ENCODE results near the gene CABLES2. TPM values are rescaled to one million over a fixed set of nuclear protein-coding genes. Genes with fewer than 3 reads are reported as not detected.
A peak's percentile ranks its signal among the peaks of the same experiment; 100 is the strongest.

The CABLES2 gene
- total RNA-seq, 4 donors from 2014 or later: 0.29 to 10.6 (median 2.6) TPM

DNA sequence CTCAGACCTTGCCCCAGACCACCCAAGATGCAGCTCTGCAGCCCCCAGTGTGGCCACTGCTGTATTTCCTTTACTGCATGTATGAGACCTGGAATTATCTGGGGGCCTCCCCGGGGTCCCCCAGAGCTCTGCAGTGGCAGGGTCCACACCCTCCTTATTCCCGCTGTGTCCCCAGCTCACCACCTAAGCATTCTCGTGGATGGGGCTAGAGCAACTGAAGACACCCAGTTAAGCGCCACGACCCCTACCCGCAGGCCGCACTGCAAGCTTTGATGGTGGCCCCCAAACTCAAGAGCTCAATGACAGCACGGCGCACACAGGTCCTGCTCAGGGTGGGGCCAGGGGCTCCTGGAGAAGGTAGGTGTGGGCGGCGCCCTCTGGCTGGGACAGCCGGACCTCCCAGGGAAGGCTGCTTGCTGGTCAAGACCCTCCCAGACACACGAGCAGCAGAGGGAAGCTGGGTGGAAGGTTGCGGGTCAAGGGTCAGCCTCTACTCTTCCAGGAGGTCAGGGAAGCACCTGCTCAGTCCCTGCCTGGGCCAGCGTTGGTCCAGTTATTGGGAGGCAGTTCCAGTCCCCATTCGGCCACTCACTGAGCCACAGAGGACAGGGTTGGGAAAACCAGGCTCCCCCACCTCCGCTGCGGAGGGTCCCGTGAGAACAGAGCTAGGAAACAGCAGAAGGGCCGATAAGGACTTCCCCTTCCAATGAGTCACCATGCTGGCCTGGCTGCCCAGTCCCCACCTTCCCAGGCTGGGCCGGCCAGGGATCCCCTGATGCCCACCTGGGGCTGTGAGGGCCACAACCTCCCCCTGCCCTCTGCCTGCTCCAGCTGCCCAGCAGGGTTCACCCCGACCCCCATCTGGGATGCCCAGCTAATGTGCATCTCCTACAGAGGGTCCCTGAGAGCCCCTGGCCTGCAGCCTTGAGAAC is 42.9 kb downstream of the CABLES2 start:
- DNase-seq: peak; percentile 36 to 44

DNA sequence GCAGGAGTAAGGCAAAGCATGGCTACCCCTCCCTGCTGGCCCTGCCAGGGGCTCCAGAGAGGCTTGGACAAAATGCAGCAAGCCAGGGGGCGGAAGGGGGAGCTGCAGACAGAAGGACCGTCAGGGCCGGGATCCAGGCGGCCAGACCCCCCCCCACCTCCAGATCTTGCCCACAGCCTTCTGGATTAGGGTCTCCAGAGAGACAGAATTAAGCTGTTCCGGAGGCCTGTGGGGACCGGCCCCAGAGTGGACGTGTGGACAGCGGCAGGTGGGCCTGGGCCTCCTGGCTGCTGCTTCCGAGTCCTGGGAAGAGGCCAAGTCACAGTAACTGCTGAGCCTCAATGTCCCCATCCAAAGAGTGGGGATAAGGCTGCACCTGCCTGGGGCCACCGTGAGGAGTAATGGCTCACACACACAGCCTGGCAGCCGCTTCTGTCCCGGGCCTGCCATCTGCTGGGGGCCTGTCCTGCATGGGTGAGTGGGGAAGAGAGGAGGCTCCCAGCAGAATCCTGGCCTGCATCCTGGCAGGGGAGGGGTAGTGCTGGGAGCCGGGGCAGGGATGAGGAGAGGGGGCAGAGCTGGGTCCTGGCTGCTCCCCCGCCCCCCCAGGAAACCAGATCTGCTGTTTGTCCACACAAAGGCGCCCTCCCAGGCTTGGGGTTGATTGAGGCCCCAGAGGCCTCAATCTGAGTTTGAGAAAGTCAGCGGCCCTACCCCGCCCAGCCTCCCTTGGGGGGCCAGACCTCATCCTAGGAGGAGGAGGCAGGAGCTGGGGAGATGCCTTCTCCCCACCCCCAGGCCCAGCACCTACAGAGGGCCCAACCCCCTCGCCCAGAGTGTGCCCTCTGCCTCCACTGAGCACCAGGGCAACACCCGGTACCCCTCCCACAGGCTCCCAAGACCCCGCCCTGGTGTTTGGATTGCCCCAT is 43.8 kb downstream of the CABLES2 start:
- Histone ChIP-seq H3K4me3 (no peak overlapping the region), H3K4me1 (peaks cover 5 to 31% of the 10 kb centered on the region in 2 donors), H3K27ac (peak overlapping the region; percentile 83 to 84), H3K36me3 (no peaks in the 10 kb centered on the region), H3K27me3 (no peaks in the 10 kb centered on the region), H3K9me3 (no peaks in the 10 kb centered on the region)
- no peak for TF ChIP-seq POLR2A (IDR thresholded peaks at IDR 0.05)
- TF ChIP-seq, protein P1, sequence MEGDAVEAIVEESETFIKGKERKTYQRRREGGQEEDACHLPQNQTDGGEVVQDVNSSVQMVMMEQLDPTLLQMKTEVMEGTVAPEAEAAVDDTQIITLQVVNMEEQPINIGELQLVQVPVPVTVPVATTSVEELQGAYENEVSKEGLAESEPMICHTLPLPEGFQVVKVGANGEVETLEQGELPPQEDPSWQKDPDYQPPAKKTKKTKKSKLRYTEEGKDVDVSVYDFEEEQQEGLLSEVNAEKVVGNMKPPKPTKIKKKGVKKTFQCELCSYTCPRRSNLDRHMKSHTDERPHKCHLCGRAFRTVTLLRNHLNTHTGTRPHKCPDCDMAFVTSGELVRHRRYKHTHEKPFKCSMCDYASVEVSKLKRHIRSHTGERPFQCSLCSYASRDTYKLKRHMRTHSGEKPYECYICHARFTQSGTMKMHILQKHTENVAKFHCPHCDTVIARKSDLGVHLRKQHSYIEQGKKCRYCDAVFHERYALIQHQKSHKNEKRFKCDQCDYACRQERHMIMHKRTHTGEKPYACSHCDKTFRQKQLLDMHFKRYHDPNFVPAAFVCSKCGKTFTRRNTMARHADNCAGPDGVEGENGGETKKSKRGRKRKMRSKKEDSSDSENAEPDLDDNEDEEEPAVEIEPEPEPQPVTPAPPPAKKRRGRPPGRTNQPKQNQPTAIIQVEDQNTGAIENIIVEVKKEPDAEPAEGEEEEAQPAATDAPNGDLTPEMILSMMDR (IDR thresholded peaks at IDR 0.05): no peak
- peak; percentile 15 to 28 for DNase-seq
- intact Hi-C loops (cut with DNase I; ENCODE audit: low total_unique reads): no loop called here

More for the DNA sequence above, 42.9 kb downstream of the CABLES2 start:
- Histone ChIP-seq H3K27ac (peak overlapping the region; percentile 83 to 84), H3K27me3 (no peaks in the 10 kb centered on the region), H3K9me3 (no peaks in the 10 kb centered on the region), H3K4me1 (peaks cover 5 to 38% of the 10 kb centered on the region in 2 donors), H3K4me3 (no peak overlapping the region), H3K36me3 (no peaks in the 10 kb centered on the region)
- intact Hi-C loops (cut with DNase I; ENCODE audit: low total_unique reads): no loop called here
- TF ChIP-seq POLR2A (IDR thresholded peaks at IDR 0.05): no peak
- TF ChIP-seq, protein P1 (IDR thresholded peaks at IDR 0.05): no peak

DNA sequence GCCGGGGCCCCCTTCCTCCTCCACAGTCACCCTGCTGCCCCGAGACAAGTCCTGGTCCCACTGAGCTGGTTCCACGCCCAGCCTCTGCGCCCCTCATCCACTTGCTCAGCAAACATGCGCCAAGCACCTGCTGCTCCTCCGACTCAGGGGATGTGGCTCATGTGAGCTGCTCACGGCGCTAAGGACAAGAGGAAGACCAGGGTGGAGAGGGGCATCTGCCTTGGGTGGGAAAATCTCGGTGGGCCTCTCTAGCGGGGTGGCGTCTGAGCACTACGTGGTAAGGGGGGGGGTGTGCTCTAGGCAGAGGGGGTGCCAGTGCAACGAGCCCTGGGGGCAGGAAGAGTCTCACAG is 44.5 kb downstream of the CABLES2 start:
- no peaks in the 10 kb centered on the region for H3K36me3 ChIP-seq
- H3K4me1 ChIP-seq: peaks cover 0 to 24% of the 10 kb centered on the region in 2 donors
- intact Hi-C loops (cut with DNase I; ENCODE audit: low total_unique reads): no loop called here
- no peak overlapping the region for H3K4me3 ChIP-seq
- no peaks in the 10 kb centered on the region for H3K9me3 ChIP-seq
- no peak for DNase-seq
- peak overlapping the region; percentile 83 to 84 for H3K27ac ChIP-seq
- H3K27me3 ChIP-seq: no peaks in the 10 kb centered on the region
- TF ChIP-seq POLR2A (IDR thresholded peaks at IDR 0.05): no peak
- TF ChIP-seq, protein P1 (IDR thresholded peaks at IDR 0.05): no peak

DNA sequence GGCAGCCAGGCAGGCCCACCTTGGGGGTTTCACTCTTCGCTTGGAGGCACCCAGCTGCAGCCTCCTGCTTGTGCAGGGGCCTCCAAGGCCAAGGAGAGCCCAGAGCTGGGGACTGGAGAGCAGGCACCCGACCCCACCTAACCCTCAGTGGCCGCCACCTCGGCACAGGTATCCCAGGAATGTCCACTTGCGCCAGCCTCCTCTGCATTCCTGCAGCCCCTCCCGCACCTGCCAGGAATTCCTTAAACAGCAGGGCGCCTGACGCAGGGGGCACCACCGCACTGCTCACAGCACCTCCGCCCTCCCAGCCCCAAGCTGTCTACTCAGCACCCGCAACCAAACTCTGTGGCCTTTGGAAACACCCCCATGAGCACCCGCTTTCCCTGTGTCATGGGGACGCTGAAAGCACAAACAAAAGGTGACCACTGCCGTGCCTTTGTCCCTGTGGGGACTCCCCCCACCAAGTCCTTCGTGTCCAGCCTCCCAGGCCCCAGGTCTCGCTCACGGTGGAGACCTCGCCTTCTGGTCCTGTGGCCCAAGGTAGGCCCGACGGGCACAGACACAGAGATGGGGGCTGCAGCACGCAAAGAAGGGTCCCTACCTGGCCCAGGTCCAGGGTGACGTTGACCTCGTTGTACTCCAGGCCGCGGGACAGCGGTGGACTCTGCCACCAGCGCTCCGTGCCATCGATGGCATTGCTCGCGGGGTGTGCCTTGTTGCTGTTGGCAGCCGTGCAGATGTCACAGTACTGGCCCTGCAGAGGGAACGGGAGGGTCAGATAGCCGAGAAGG is 45.1 kb downstream of the CABLES2 start:
- peaks cover 0 to 25% of the 10 kb centered on the region in 2 donors for H3K4me1 ChIP-seq
- DNase-seq: peak in 1 of 2 donors; percentile 20
- H3K27me3 ChIP-seq: no peaks in the 10 kb centered on the region
- H3K4me3 ChIP-seq: no peak overlapping the region
- intact Hi-C loops (cut with DNase I; ENCODE audit: low total_unique reads): no loop called here
- H3K9me3 ChIP-seq: no peaks in the 10 kb centered on the region
- H3K36me3 ChIP-seq: no peaks in the 10 kb centered on the region
- peak overlapping the region; percentile 61 to 74 for H3K27ac ChIP-seq
- TF ChIP-seq, protein P1 (IDR thresholded peaks at IDR 0.05): no peak
- TF ChIP-seq POLR2A (IDR thresholded peaks at IDR 0.05): no peak

All from uterus (tissue), 4 donors.